K562 (cell line): ENCODE results near the gene SLCO6A1. TPM values are rescaled to one million over a fixed set of nuclear protein-coding genes. Genes with fewer than 3 reads are reported as not detected.

ENCODE experiments used
- ATAC-seq: fragments of 200-7000 bp; cut with Tn5 transposase; 3 replicates; pipeline ENCODE4 v1.9.1; 2020; ENCODE audit warnings: moderate library complexity
- BruUV-seq: library from RNA; stranded (reverse); fragments of 400-500 nt; replicated peaks from 2 replicates; lab custom pipeline; 2021; lab: Mats Ljungman, UMichigan
- CTCF ChIA-PET: fragments of 300-600 bp; formaldehyde crosslinking; extraction: SDS; loops from one replicate; lab custom pipeline; 2021; ENCODE audit warnings: low intra/inter-chr PET ratio; lab: Yijun Ruan, JAX
- POLR2A ChIA-PET: fragments of 300-600, 350-650 bp; sonication (Branson Sonifier 250); formaldehyde crosslinking; extraction: SDS; loops from one replicate; lab custom pipeline; 2021; ENCODE audit warnings: antibody characterized with exemption, inconsistent platforms; lab: Yijun Ruan, JAX
- DNase-seq, 4 experiments: peaks; one replicate each; pipeline versions ENCODE4 v3.0.0 to v3.0.0-alpha.2; 2011 to 2018; ENCODE audit warnings: low spot score in 3 of 4, mixed read lengths in 3 of 4; ENCODE audit errors: extremely low read depth in 1 of 4
- FAIRE-seq: peaks from 2 replicates; lab custom pipeline; 2011; peaks lifted over from hg19 to GRCh38; lab: Jason Lieb, UNC
- H2AFZ ChIP-seq: 2 replicates; pipeline ENCODE4 v1.6.0; 2011; ENCODE audit warnings: low read depth, low read length, control low read depth, inconsistent platforms
- H3K27ac ChIP-seq: fragments of 200-600 bp; 3 replicates; pipeline ENCODE4 v1.8.0; 2011; ENCODE audit warnings: low read depth, mild to moderate bottlenecking, control low read depth, inconsistent platforms, low read length, moderate library complexity, mixed read lengths; ENCODE audit errors: extremely low read depth
- H3K27me3 ChIP-seq, 2 experiments: fragments of 300-600 bp in 1 of 2; 2 replicates in 1 of 2; 3 replicates in 1 of 2; pipeline versions ENCODE4 v1.6.0 to v1.8.0; 2011; ENCODE audit warnings: inconsistent platforms in 2 of 2, low read length in 2 of 2, mild to moderate bottlenecking in 1 of 2, mixed read lengths in 1 of 2, moderate library complexity in 1 of 2; ENCODE audit not compliant: control insufficient read depth in 2 of 2, insufficient read depth in 2 of 2
- H3K36me3 ChIP-seq: fragments of 300-600 bp; 3 replicates; pipeline ENCODE4 v1.8.0; 2011; ENCODE audit warnings: mild to moderate bottlenecking, low read length, inconsistent platforms; ENCODE audit not compliant: control insufficient read depth, insufficient read depth
- H3K4me1 ChIP-seq, 2 experiments: fragments of 200-600 bp in 1 of 2; replicated peaks in 1 of 2; 2 replicates in 1 of 2; 3 replicates in 1 of 2; pipeline versions ENCODE4 v1.5.1 to v1.8.0; 2011; ENCODE audit warnings: inconsistent platforms in 2 of 2, low read length in 2 of 2, mild to moderate bottlenecking in 1 of 2, mixed read lengths in 1 of 2, moderate library complexity in 1 of 2; ENCODE audit not compliant: control insufficient read depth in 2 of 2, insufficient read depth in 2 of 2
- H3K4me2 ChIP-seq: 2 replicates; pipeline ENCODE4 v1.6.1; 2011; ENCODE audit warnings: low read length, control low read depth, inconsistent platforms, mixed read lengths; ENCODE audit not compliant: insufficient read depth
- H3K4me3 ChIP-seq: fragments of 200-600 bp; sonication (generic), shearing (Covaris generic); 2 replicates; pipeline ENCODE4 v1.5.1; 2016; ENCODE audit warnings: control low read depth, inconsistent platforms
- H3K79me2 ChIP-seq: fragments of 200-600 bp; 3 replicates; pipeline ENCODE4 v1.8.0; 2011; ENCODE audit warnings: low read length, inconsistent platforms; ENCODE audit not compliant: control insufficient read depth, insufficient read depth
- H3K9ac ChIP-seq, 2 experiments: 2 replicates each; pipeline versions ENCODE4 v1.6.0 to v1.6.1; 2011; ENCODE audit warnings: low read depth in 2 of 2, low read length in 2 of 2, control low read depth in 1 of 2, inconsistent platforms in 1 of 2, mild to moderate bottlenecking in 1 of 2, mixed read lengths in 1 of 2; ENCODE audit not compliant: insufficient read depth in 1 of 2
- H3K9me1 ChIP-seq: one replicate; pipeline ENCODE4 v1.6.0; 2011; ENCODE audit warnings: inconsistent platforms, mild to moderate bottlenecking, low read length, moderate library complexity; ENCODE audit not compliant: control insufficient read depth, insufficient read depth
- H3K9me3 ChIP-seq: replicated peaks from 2 replicates; pipeline ENCODE4 v1.5.1; 2011; ENCODE audit warnings: low read depth, low read length, inconsistent platforms; ENCODE audit not compliant: control insufficient read depth, insufficient read depth
- H4K20me1 ChIP-seq: replicated peaks from 2 replicates; pipeline ENCODE4 v1.6.1; 2011; ENCODE audit warnings: low read length, inconsistent platforms, mixed read lengths; ENCODE audit not compliant: control insufficient read depth, insufficient read depth
- ATF6 ChIP-seq: sonication (generic); formaldehyde crosslinking; IDR thresholded peaks from 2 replicates; pipeline ENCODE4 v1.4.0; 2020; ENCODE audit warnings: mild to moderate bottlenecking, missing genetic modification reagents
- FOXJ2 ChIP-seq: fragments of 200-800 bp; sonication (Bioruptor generic); IDR thresholded peaks from 2 replicates; pipeline ENCODE4 v1.6.1; 2016; ENCODE audit warnings: missing genetic modification characterization, missing compliant biosample characterization
- HDGF ChIP-seq: fragments of 450-650 bp; IDR thresholded peaks from 2 replicates; pipeline ENCODE4 v1.6.1; 2016
- RFX7 ChIP-seq: fragments of 250-450 bp; sonication (Bioruptor Pico); IDR thresholded peaks from 2 replicates; pipeline ENCODE4 v1.5.1; 2021; ENCODE audit warnings: mild to moderate bottlenecking
- SMARCA5 ChIP-seq: fragments of 450-650 bp; IDR thresholded peaks from 2 replicates; pipeline ENCODE4 v1.6.1; 2016
- SNRNP70 ChIP-seq: fragments of 200-400 bp; formaldehyde crosslinking; optimal IDR thresholded peaks from 2 replicates; pipeline ENCODE3; 2017; ENCODE audit warnings: low read depth, low read length
- USF2 ChIP-seq: sonication (generic); formaldehyde crosslinking; IDR thresholded peaks from 2 replicates; pipeline ENCODE4 v1.5.0; 2020; ENCODE audit warnings: missing genetic modification reagents
- ZNF41 ChIP-seq: fragments of 250-450 bp; sonication (Bioruptor Pico); conservative IDR thresholded peaks from 2 replicates; pipeline ENCODE4 v1.4.0; 2020; ENCODE audit warnings: mild to moderate bottlenecking
- WGBS: fragments of 100-300 bp; shearing (Covaris generic); methylation state at CpG from one replicate; pipeline ENCODE4 v1.1.6; 2016; ENCODE audit warnings: low coverage, mixed read lengths; ENCODE audit not compliant: insufficient coverage; ENCODE audit errors: missing lambda C conversion rate; 5-methylcytosine and 5-hydroxymethylcytosine counted together
- in situ Hi-C: fragments of 300-500 bp; cut with MboI; formaldehyde crosslinking; loops from 4 replicates; pipeline ENCODE4 v1.15.0; 2018; ENCODE audit warnings: inconsistent platforms, mixed read lengths
- intact Hi-C: fragments of 100-400 bp; cut with micrococcal nuclease; formaldehyde crosslinking; loops from 2 replicates; pipeline ENCODE4 v1.14.2; 2022
- polyA plus RNA-seq, 8 experiments: library from polyadenylated mRNA; depleted of rRNA in 4 of 8; stranded (reverse) in 5 of 8; unstranded in 3 of 8; fragments of >200 nt; fragmentation: Nextera tagmentation in 2 of 8; fragmentation: Illumina TruSeq in 1 of 8; extraction: Ambion mirVana in 2 of 8; extraction: Trizol in 1 of 8; gene quantifications; 2 replicates each; pipeline versions ENCODE4 v1.2.1 to v1.2.3, GENCODE V29; 2011 to 2014; ENCODE audit warnings: inconsistent platforms in 1 of 8, missing spikeins in 1 of 8
- total RNA-seq, 7 experiments: library from RNA; depleted of rRNA in 6 of 7; stranded (reverse); fragments of >200 nt in 6 of 7; fragmentation: Illumina TruSeq in 2 of 7; extraction: Trizol in 2 of 7; gene quantifications; 2 replicates each; pipeline versions ENCODE4 v1.2.1 to v1.2.3, GENCODE V29; 2011 to 2021; ENCODE audit warnings: low replicate concordance in 1 of 7

SLCO6A1 gene
- total and polyA plus RNA-seq, 9 of the 15 experiments (the other 6 are each of a cell fraction or from before 2014, with no cell fraction given), result 0.04 to 0.20 (median 0.11) TPM; not detected in 6

- TF ChIP-seq USF2 (CRISPR knock-in tag), result no peak
- no peak for TF ChIP-seq HDGF
- no peak for TF ChIP-seq SNRNP70
- no peak for TF ChIP-seq ATF6 (CRISPR knock-in tag)
- no peak for TF ChIP-seq FOXJ2 (tag)
- TF ChIP-seq ZNF41 (CRISPR knock-in tag), result no peak
Measured at GRCh38 chr5:102539562-102539961, 40.8 kb upstream of the SLCO6A1 start (continued).

- Histone ChIP-seq H3K27me3 (no peaks in the 10 kb centered on the region), H3K36me3 (no peaks in the 10 kb centered on the region), H3K4me3 (no peak overlapping the region), H4K20me1 (no peaks in the 10 kb centered on the region), H3K9ac (no peak overlapping the region), H3K4me2 (no peak overlapping the region), H3K27ac (no peak overlapping the region), H3K4me1 (no peaks in the 10 kb centered on the region), H3K79me2 (no peaks in the 10 kb centered on the region), H3K9me1 (no peaks in the 10 kb centered on the region), H3K9me3 (no peaks in the 10 kb centered on the region), H2AFZ (no peak overlapping the region)
- ChIA-PET CTCF (no interaction called here), POLR2A (no interaction called here)
- no peak for FAIRE-seq
- ATAC-seq, result no peak
- no TSS peak for BruUV-seq
- no peak for DNase-seq
- WGBS, result 0% methylated on average over 1 of the region's 1 CpG
- no peak for TF ChIP-seq RFX7 (CRISPR knock-in tag)
- TF ChIP-seq SMARCA5, result no peak
- in situ Hi-C loops (loop anchor here (10.0 to 25.0 kb wide), 2 partner anchors 688 to 950 kb away; no protein-coding TSS in a partner anchor), intact Hi-C loops (loop anchor here (5.0 kb wide), 1 partner anchor 600 kb away; no protein-coding TSS in a partner anchor)
Measured at GRCh38 chr5:102537011-102537410, 38.2 kb upstream of the SLCO6A1 start.
